Neuronal stem cell (in vitro differentiated cells): ENCODE data around the gene CFAP52.

Experiments used
- DNase-seq: peaks from one replicate; pipeline ENCODE4 v3.0.0-alpha.2; 2013; ENCODE audit warnings: low spot score
- H2AFZ ChIP-seq: one replicate; pipeline ENCODE4 v1.6.1; 2013; ENCODE audit warnings: mild to moderate bottlenecking, low read length, inconsistent platforms
- H2AK5ac ChIP-seq: 2 replicates; pipeline ENCODE4 v1.6.1; 2013; ENCODE audit warnings: low read depth, mild to moderate bottlenecking, inconsistent platforms, low read length, moderate library complexity, mixed read lengths
- H2BK120ac ChIP-seq: 2 replicates; pipeline ENCODE4 v1.6.1; 2013; ENCODE audit warnings: low read depth, mild to moderate bottlenecking, inconsistent platforms, low read length, moderate library complexity, mixed read lengths
- H2BK12ac ChIP-seq: one replicate; pipeline ENCODE4 v1.6.1; 2013; ENCODE audit warnings: low read length, inconsistent platforms
- H2BK15ac ChIP-seq: 2 replicates; pipeline ENCODE4 v1.6.1; 2013; ENCODE audit warnings: mild to moderate bottlenecking, low read length, inconsistent platforms, mixed read lengths
- H2BK5ac ChIP-seq: one replicate; pipeline ENCODE4 v1.6.1; 2013; ENCODE audit warnings: inconsistent platforms, mild to moderate bottlenecking, low read length, moderate library complexity
- H3K14ac ChIP-seq: one replicate; pipeline ENCODE4 v1.6.1; 2013; ENCODE audit warnings: low read length, inconsistent platforms
- H3K18ac ChIP-seq: 2 replicates; pipeline ENCODE4 v1.6.1; 2013; ENCODE audit warnings: low read length, inconsistent platforms
- H3K23ac ChIP-seq: 2 replicates; pipeline ENCODE4 v1.6.1; 2013; ENCODE audit warnings: low read depth, mild to moderate bottlenecking, mixed read lengths, low read length, inconsistent platforms; ENCODE audit not compliant: poor library complexity
- H3K27ac ChIP-seq: replicated peaks from 3 replicates; pipeline ENCODE4 v1.5.1; 2013; ENCODE audit warnings: low read length, inconsistent platforms
- H3K27me3 ChIP-seq, 3 experiments: 2 replicates each; pipeline ENCODE4 v1.6.1; 2013; ENCODE audit warnings: low read length in 3 of 3, mild to moderate bottlenecking in 2 of 3, inconsistent platforms in 1 of 3, low read depth in 1 of 3, mixed read lengths in 1 of 3, moderate library complexity in 1 of 3; ENCODE audit not compliant: control insufficient read depth in 3 of 3, insufficient read depth in 3 of 3
- H3K36me3 ChIP-seq, 2 donors: replicated peaks in 1 of 2; 2 replicates each; pipeline ENCODE4 v1.6.1; 2013; ENCODE audit warnings: low read length in 2 of 2; ENCODE audit not compliant: control insufficient read depth in 2 of 2, insufficient read depth in 2 of 2
- H3K4ac ChIP-seq: 2 replicates; pipeline ENCODE4 v1.6.1; 2013; ENCODE audit warnings: inconsistent platforms, mild to moderate bottlenecking, low read length, moderate library complexity
- H3K4me1 ChIP-seq, 2 donors: 1 replicate in 1 of 2; 2 replicates in 1 of 2; pipeline ENCODE4 v1.6.1; 2013; ENCODE audit warnings: low read length in 2 of 2, low read depth in 1 of 2; ENCODE audit not compliant: control insufficient read depth in 2 of 2, insufficient read depth in 1 of 2
- H3K4me2 ChIP-seq: one replicate; pipeline ENCODE4 v1.6.1; 2013; ENCODE audit warnings: mild to moderate bottlenecking, low read length, inconsistent platforms; ENCODE audit not compliant: insufficient read depth, poor library complexity, severe bottlenecking
- H3K4me3 ChIP-seq, 2 donors: 2 replicates each; pipeline ENCODE4 v1.5.1; 2013; ENCODE audit warnings: low read length in 2 of 2, mild to moderate bottlenecking in 2 of 2, inconsistent platforms in 1 of 2, moderate library complexity in 1 of 2
- H3K79me1 ChIP-seq: one replicate; pipeline ENCODE4 v1.6.1; 2013; ENCODE audit warnings: low read depth, mild to moderate bottlenecking, inconsistent platforms, low read length, moderate library complexity
- H3K9ac ChIP-seq: one replicate; pipeline ENCODE4 v1.6.1; 2013; ENCODE audit warnings: mild to moderate bottlenecking, low read depth, low read length, inconsistent platforms; ENCODE audit not compliant: poor library complexity
- H3K9me3 ChIP-seq, 2 donors: replicated peaks in 1 of 2; 2 replicates each; pipeline versions ENCODE3 to v1.6.1; 2013; ENCODE audit warnings: low read length in 2 of 2, mild to moderate bottlenecking in 2 of 2, inconsistent platforms in 1 of 2, low read depth in 1 of 2, mixed read lengths in 1 of 2, moderate library complexity in 1 of 2; ENCODE audit not compliant: control insufficient read depth in 2 of 2, insufficient read depth in 1 of 2
- H4K8ac ChIP-seq: one replicate; pipeline ENCODE4 v1.6.1; 2013; ENCODE audit warnings: low read depth, mild to moderate bottlenecking, inconsistent platforms, low read length, moderate library complexity
- H4K91ac ChIP-seq: one replicate; pipeline ENCODE4 v1.6.1; 2013; ENCODE audit warnings: low read length, low read depth, mild to moderate bottlenecking, inconsistent platforms; ENCODE audit not compliant: poor library complexity
- WGBS, 2 donors: extraction: QIAGEN DNeasy Blood & Tissue Kit; methylation state at CpG; one replicate each; pipeline ENCODE4 v1.1.7; 2013; ENCODE audit warnings: missing lambda C conversion rate in 2 of 2, mixed read lengths in 1 of 2; ENCODE audit not compliant: insufficient read length in 2 of 2, insufficient replicate concordance in 1 of 2; ENCODE audit errors: extremely low coverage in 2 of 2; 5-methylcytosine and 5-hydroxymethylcytosine counted together

The CFAP52 gene

DNA sequence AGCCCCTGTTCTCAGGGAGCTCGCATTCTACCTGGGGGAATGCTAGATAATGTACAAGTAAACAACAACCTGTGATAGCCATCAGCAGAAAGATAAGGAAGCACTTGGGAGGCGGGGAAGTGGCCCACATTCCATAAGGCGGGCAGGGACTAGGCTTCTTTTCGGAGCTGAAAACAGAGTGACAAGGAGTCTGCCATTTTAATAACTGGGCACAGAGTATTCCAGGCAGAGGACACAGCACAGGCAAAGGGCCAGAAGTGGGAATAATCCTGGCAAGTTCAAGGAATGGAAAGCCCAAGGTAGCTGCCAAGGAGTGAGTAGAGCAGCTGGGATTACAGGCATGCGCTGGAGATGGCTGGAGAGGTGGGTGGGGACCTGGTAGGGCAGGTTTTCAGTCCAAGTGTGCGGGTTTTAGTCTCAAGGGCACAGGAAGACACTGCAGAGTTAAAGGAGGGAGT is 93.1 kb downstream of the CFAP52 start:
- H3K27ac ChIP-seq, result no peak overlapping the region
- DNase-seq, result no peak
- H3K9ac ChIP-seq, result no peak overlapping the region
- no peak overlapping the region for H3K14ac ChIP-seq
- peaks cover 0 to 11% of the 10 kb centered on the region in 2 donors for H3K4me1 ChIP-seq
- H2BK5ac ChIP-seq, result no peak overlapping the region
- no peak overlapping the region for H2AFZ ChIP-seq
- H3K4ac ChIP-seq, result no peak overlapping the region
- H3K4me3 ChIP-seq, result no peak overlapping the region
- no peak overlapping the region for H4K91ac ChIP-seq
- H3K4me2 ChIP-seq, result no peak overlapping the region
- H2BK12ac ChIP-seq, result no peak overlapping the region
- H3K79me1 ChIP-seq, result no peaks in the 10 kb centered on the region
- no peaks in the 10 kb centered on the region for H3K9me3 ChIP-seq
- H2BK15ac ChIP-seq, result no peak overlapping the region
- H3K36me3 ChIP-seq, result no peaks in the 10 kb centered on the region
- H3K23ac ChIP-seq, result no peak overlapping the region
- H3K27me3 ChIP-seq, result peaks cover 0 to 9% (median 0%) of the 10 kb centered on the region in 3 experiments
- no peak overlapping the region for H4K8ac ChIP-seq
- H3K18ac ChIP-seq, result no peak overlapping the region
- no CpG with 5 or more reads among the region's 6 CpGs for WGBS, 2 donors
- H2AK5ac ChIP-seq, result no peak overlapping the region
- no peak overlapping the region for H2BK120ac ChIP-seq

GRCh38 chr17:9670596-9670995 is 94.2 kb downstream of the CFAP52 start:
- Histone ChIP-seq H3K27ac (no peak overlapping the region), H2AFZ (no peak overlapping the region), H4K8ac (no peak overlapping the region), H3K14ac (no peak overlapping the region), H3K4me2 (no peak overlapping the region), H3K27me3 (peaks cover 0 to 9% (median 0%) of the 10 kb centered on the region in 3 experiments), H3K9ac (no peak overlapping the region), H4K91ac (no peak overlapping the region), H3K9me3 (no peaks in the 10 kb centered on the region), H3K4ac (no peak overlapping the region), H3K23ac (no peak overlapping the region), H3K4me3 (no peak overlapping the region), H2BK120ac (no peak overlapping the region), H3K79me1 (no peaks in the 10 kb centered on the region), H3K18ac (peak overlapping the region; percentile 9), H2AK5ac (no peak overlapping the region), H2BK12ac (no peak overlapping the region), H3K36me3 (no peaks in the 10 kb centered on the region), H2BK5ac (no peak overlapping the region), H3K4me1 (peaks cover 0 to 11% of the 10 kb centered on the region in 2 donors), H2BK15ac (no peak overlapping the region)
- WGBS, 2 donors, result no CpG with 5 or more reads among the region's 8 CpGs
- DNase-seq, result no peak

DNA sequence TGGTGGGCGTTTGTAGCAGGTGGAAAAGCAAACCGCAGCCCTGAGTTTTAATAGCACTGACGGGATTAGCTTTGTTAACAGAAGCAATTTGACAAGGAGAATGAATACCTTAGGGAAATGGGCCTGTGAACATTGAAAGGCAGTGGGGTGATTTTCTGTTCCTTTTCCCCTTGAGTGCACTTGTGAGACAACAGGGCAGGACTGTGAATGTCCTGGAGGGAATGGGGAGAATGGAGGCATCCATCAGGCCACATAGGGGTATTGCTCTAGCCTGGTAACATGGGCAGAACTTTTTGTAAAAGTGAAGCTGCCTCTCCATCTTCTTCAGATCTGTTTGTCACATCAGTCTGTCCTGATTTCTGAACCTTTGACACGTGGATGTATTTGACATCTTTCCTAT is 95.1 kb downstream of the CFAP52 start:
- no CpG with 5 or more reads among the region's 4 CpGs for WGBS, 2 donors
- H4K8ac ChIP-seq, result no peak overlapping the region

DNA sequence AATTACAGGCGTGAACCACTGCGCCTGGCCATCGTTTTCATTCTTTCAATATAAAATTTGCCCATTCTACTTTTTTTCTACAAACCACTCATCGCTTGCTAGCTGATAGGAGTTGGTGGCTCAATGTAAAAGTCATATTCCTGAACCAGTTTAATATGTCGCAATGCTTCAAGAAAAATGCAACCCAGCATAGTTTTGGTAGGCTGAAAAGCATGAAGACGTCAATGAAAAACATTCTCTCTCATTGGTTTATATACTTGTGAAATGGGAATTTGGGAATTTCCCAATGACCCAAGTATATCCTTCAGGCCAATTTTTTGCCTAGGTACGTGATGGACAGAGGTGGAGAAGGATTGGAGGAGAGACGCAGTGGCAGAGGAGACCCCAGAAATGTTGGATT is 95.8 kb downstream of the CFAP52 start:
- Histone ChIP-seq H3K9me3 (no peaks in the 10 kb centered on the region), H3K4ac (no peak overlapping the region), H3K23ac (no peak overlapping the region), H3K27ac (no peak overlapping the region), H4K8ac (no peak overlapping the region), H3K27me3 (peaks cover 0 to 9% (median 0%) of the 10 kb centered on the region in 3 experiments), H3K79me1 (no peaks in the 10 kb centered on the region), H3K9ac (no peak overlapping the region), H4K91ac (no peak overlapping the region), H3K4me1 (peaks cover 0 to 11% of the 10 kb centered on the region in 2 donors), H2BK120ac (no peak overlapping the region), H2BK5ac (no peak overlapping the region), H2AK5ac (no peak overlapping the region), H3K36me3 (no peaks in the 10 kb centered on the region), H2AFZ (no peak overlapping the region), H2BK15ac (no peak overlapping the region), H3K4me3 (no peak overlapping the region), H3K14ac (no peak overlapping the region), H3K18ac (no peak overlapping the region), H2BK12ac (no peak overlapping the region), H3K4me2 (no peak overlapping the region)
- no CpG with 5 or more reads among the region's 8 CpGs for WGBS, 2 donors
- no peak for DNase-seq

More for the DNA sequence above, 95.1 kb downstream of the CFAP52 start:
- H3K36me3 ChIP-seq, result no peaks in the 10 kb centered on the region
- H3K9me3 ChIP-seq, result no peaks in the 10 kb centered on the region
- no peak overlapping the region for H3K9ac ChIP-seq
- no peak overlapping the region for H3K4ac ChIP-seq
- H3K23ac ChIP-seq, result no peak overlapping the region
- H3K4me2 ChIP-seq, result no peak overlapping the region
- no peak overlapping the region for H3K14ac ChIP-seq
- H3K27ac ChIP-seq, result no peak overlapping the region
- peaks cover 0 to 11% of the 10 kb centered on the region in 2 donors for H3K4me1 ChIP-seq
- DNase-seq, result no peak
- H2BK120ac ChIP-seq, result no peak overlapping the region
- no peak overlapping the region for H3K4me3 ChIP-seq
- H2AK5ac ChIP-seq, result no peak overlapping the region
- no peak overlapping the region for H2BK5ac ChIP-seq
- H2BK15ac ChIP-seq, result no peak overlapping the region
- H3K18ac ChIP-seq, result no peak overlapping the region
- no peak overlapping the region for H4K91ac ChIP-seq
- no peak overlapping the region for H2BK12ac ChIP-seq
- H2AFZ ChIP-seq, result no peak overlapping the region
- peaks cover 0 to 9% (median 0%) of the 10 kb centered on the region in 3 experiments for H3K27me3 ChIP-seq
- no peaks in the 10 kb centered on the region for H3K79me1 ChIP-seq
